HFFc6 (cell line): ENCODE results near the gene SVOPL. TPM values are rescaled to one million over a fixed set of nuclear protein-coding genes. Genes with fewer than 3 reads are reported as not detected.

Experiments used
- DNase-seq: peaks from one replicate; pipeline ENCODE4 v3.0.0-alpha.2; 2018
- H3K27ac Mint-ChIP-seq: 2 replicates; pipeline ENCODE4 v1.8.0; 2020; ENCODE audit warnings: mild to moderate bottlenecking, mixed read lengths
- H3K27me3 Mint-ChIP-seq: 2 replicates; pipeline ENCODE4 v1.8.0; 2021; ENCODE audit warnings: mild to moderate bottlenecking, moderate library complexity, mixed read lengths; ENCODE audit not compliant: insufficient read depth
- H3K36me3 Mint-ChIP-seq: 2 replicates; pipeline ENCODE4 v1.8.0; 2021; ENCODE audit warnings: low read depth, mixed read lengths
- H3K4me1 Mint-ChIP-seq: 2 replicates; pipeline ENCODE4 v1.8.0; 2020; ENCODE audit warnings: low read depth, mixed read lengths
- H3K4me3 Mint-ChIP-seq: 2 replicates; pipeline ENCODE4 v1.8.0; 2020; ENCODE audit warnings: mild to moderate bottlenecking, moderate library complexity, mixed read lengths
- H3K9me3 Mint-ChIP-seq: 2 replicates; pipeline ENCODE4 v1.8.0; 2020; ENCODE audit warnings: mild to moderate bottlenecking, mixed read lengths
- total RNA-seq, 6 experiments: library from RNA; stranded (reverse); fragmentation: NEBNext Ultra II Directional; extraction: Animal tissue kit (Norgen Biotek cat#: 25700); gene quantifications; 2 replicates in 1 of 6; 3 replicates in 5 of 6; pipeline ENCODE4 v1.2.3, GENCODE V29; 2021
- TF ChIP-seq, protein P1 (sequence below): fragments of 200-600 bp; sonication (generic); IDR thresholded peaks from 2 replicates; pipeline ENCODE4 v1.5.0; 2021; ENCODE audit warnings: antibody characterized with exemption, mild to moderate bottlenecking

Gene SVOPL
- total RNA-seq, 6 experiments from 2014 or later: not detected

DNA sequence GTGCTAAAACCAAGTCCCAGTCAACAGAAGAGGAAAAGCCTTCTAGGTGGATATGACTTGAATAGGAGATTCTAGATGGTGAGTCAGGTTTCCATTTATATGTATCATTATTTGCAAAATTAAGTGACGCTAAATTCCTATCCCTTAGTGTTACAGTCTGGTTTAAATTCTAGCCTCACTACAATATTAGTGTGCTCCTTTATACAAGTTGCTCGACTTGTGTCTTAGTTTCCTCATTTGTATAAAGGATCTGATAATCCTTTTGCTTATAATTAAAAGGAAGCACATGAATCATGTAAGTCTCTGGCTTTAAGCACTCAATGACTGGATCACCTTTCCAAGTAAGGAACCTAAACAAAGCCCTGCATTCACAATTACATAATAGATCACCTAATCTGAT lies 105.7 kb downstream of the SVOPL start:
- H3K27me3 Mint-ChIP-seq: no peaks in the 10 kb centered on the region
- H3K27ac Mint-ChIP-seq: no peak overlapping the region
- H3K9me3 Mint-ChIP-seq: no peaks in the 10 kb centered on the region
- DNase-seq: no peak
- H3K4me1 Mint-ChIP-seq: no peaks in the 10 kb centered on the region
- H3K4me3 Mint-ChIP-seq: no peak overlapping the region
- no peaks in the 10 kb centered on the region for H3K36me3 Mint-ChIP-seq
- TF ChIP-seq, protein P1, sequence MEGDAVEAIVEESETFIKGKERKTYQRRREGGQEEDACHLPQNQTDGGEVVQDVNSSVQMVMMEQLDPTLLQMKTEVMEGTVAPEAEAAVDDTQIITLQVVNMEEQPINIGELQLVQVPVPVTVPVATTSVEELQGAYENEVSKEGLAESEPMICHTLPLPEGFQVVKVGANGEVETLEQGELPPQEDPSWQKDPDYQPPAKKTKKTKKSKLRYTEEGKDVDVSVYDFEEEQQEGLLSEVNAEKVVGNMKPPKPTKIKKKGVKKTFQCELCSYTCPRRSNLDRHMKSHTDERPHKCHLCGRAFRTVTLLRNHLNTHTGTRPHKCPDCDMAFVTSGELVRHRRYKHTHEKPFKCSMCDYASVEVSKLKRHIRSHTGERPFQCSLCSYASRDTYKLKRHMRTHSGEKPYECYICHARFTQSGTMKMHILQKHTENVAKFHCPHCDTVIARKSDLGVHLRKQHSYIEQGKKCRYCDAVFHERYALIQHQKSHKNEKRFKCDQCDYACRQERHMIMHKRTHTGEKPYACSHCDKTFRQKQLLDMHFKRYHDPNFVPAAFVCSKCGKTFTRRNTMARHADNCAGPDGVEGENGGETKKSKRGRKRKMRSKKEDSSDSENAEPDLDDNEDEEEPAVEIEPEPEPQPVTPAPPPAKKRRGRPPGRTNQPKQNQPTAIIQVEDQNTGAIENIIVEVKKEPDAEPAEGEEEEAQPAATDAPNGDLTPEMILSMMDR: no peak

DNA sequence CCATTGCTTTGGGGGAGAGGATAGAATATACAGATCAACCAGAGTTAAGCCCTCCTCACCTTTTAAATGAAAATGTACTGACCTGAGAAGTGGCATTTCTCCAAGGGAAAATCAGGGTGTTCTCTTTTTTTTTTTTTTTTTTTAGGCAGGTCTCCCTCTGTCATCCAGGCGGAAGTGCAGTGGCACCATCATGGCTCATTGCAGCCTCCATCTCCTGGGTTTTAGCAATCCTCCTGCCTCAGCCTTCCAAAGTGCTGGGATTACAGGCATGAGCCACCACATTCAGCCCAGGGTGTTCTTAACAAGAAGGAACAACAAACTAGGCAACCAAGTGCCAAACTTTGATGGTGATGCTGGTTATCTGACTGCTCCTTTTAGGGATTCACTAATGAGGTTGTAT lies 111.0 kb downstream of the SVOPL start:
- H3K27ac Mint-ChIP-seq: no peak overlapping the region
- TF ChIP-seq, protein P1: no peak
- no peaks in the 10 kb centered on the region for H3K27me3 Mint-ChIP-seq
- no peak overlapping the region for H3K4me3 Mint-ChIP-seq
- DNase-seq: no peak
- no peaks in the 10 kb centered on the region for H3K9me3 Mint-ChIP-seq
- H3K36me3 Mint-ChIP-seq: peaks cover under 1% of the 10 kb centered on the region; the same call in 1 of the 2 replicates
- no peaks in the 10 kb centered on the region for H3K4me1 Mint-ChIP-seq

DNA sequence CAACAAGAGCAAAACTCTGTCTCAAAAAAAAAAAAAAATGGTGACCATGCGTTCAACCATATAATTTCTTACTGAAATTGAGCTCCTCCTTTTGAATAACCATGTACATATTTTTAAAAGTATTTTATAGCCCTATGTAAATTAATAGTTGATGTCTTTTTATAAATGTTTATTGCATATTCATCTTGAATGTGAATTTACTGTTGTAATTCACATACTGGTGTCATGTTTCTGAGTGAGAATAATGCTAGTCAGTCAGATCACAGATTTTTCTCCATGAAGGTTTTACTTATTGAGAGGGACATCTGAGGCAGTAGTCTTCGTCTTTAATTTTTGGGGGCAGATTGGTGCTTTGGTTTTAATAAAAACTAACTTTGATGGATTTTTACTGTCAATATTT lies 112.2 kb downstream of the SVOPL start:
- Mint-ChIP-seq H3K27me3 (no peaks in the 10 kb centered on the region), H3K4me3 (no peak overlapping the region), H3K4me1 (peaks cover 11% of the 10 kb centered on the region), H3K27ac (no peak overlapping the region), H3K36me3 (peaks cover 8% of the 10 kb centered on the region), H3K9me3 (no peaks in the 10 kb centered on the region)
- TF ChIP-seq, protein P1: no peak
- no peak for DNase-seq

DNA sequence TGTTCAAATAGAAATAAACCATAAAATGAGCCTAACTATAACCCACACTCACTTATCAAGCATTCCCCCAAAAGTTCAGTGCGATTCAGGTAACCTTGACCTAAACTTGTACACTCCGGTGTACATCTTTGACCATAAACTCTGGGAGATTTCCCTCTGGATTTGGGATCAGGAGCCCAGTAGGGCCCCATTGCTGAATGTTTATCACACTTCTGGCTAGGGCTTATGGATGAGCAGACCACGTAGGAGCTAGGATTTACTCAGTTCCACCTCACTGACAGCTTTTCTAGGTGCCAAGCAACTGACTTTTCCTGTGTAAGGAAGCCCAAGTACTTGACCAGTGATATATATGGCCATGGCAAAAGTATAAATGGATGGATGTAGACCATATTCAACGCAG lies 113.7 kb downstream of the SVOPL start:
- DNase-seq: no peak
- H3K27ac Mint-ChIP-seq: no peak overlapping the region
- H3K9me3 Mint-ChIP-seq: no peaks in the 10 kb centered on the region
- peaks cover 8% of the 10 kb centered on the region for H3K36me3 Mint-ChIP-seq
- H3K4me1 Mint-ChIP-seq: peaks cover 16% of the 10 kb centered on the region
- TF ChIP-seq, protein P1: no peak
- no peak overlapping the region for H3K4me3 Mint-ChIP-seq
- no peaks in the 10 kb centered on the region for H3K27me3 Mint-ChIP-seq

DNA sequence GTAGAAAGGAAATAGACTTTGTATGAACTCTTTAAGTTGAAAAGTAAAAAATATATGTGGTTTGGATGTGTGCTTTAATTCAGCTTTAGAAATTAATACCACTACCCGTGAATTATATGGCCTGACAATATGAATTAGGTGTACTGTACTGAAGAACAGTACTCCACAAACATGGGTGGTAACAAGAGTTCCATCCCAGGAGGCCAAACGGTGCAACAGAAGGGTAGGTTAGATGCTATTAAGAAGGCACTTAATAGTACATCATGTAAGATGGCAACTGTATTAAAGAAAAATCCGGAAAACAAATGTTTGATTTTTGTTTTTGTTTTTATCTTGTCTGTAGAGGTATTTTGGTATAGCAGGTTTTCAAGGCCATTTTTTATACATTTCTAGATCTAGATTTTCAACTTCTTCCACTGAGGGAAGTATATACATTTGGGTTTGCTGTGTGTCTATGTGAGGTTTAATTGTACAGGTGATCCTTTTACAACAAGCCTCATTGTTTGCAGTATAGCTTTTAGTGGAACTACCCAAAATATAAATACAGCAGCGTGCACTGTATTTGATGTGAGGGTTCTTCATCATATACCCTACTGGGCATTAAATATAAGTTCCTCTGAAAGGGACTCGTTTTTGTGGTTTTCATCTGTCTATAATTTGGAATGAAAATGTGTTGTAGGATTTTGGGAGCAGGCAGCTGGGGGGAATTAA lies 115.7 kb downstream of the SVOPL start:
- no peak for DNase-seq
- TF ChIP-seq, protein P1: no peak
- Mint-ChIP-seq H3K36me3 (peaks cover 13% of the 10 kb centered on the region), H3K9me3 (no peaks in the 10 kb centered on the region), H3K4me3 (no peak overlapping the region), H3K27ac (no peak overlapping the region), H3K4me1 (peaks cover 17% of the 10 kb centered on the region), H3K27me3 (no peaks in the 10 kb centered on the region)
